Measurements from ENCODE around the gene NEMF.
"Not testable (repeated sequence)": the region's sequence is repeated elsewhere in the genome, so short reads cannot be mapped to it uniquely, and the experiment has no call there.

NEMF gene

DNA sequence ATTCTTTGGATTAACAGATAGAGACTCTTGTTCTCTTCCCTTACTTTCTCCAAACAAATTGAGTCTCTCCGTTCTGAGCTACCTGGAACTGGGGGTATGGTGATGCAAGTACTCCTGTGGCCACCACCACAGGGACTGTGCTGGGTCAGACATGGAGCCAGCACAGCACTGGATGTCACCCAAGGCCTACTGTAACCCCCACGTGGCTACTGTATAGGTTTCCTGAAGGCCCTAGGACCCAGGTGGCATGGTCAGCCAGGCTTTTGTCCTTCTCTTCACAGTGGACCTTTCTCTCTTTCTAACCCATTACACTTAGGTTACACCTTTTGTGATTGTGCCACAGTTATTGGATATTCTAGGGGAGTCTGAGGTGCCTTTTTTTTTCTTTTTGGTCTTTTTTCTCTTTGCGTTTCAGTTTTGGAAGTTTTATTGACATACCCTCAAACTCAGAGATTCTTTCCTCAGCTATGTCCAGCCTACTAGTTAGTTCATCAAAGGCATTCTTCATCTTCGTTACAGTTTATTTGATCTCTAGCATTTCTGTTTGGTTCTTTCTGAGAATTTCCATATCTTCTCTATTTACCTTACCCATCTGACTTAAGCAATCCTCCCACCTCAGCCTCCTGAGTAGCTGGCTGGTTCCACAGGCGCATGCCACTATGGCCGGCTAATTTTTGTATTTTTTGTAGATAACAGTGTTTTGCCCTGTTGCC, 90.6 kb downstream of the NEMF start:
- TF ChIP-seq, protein P1, sequence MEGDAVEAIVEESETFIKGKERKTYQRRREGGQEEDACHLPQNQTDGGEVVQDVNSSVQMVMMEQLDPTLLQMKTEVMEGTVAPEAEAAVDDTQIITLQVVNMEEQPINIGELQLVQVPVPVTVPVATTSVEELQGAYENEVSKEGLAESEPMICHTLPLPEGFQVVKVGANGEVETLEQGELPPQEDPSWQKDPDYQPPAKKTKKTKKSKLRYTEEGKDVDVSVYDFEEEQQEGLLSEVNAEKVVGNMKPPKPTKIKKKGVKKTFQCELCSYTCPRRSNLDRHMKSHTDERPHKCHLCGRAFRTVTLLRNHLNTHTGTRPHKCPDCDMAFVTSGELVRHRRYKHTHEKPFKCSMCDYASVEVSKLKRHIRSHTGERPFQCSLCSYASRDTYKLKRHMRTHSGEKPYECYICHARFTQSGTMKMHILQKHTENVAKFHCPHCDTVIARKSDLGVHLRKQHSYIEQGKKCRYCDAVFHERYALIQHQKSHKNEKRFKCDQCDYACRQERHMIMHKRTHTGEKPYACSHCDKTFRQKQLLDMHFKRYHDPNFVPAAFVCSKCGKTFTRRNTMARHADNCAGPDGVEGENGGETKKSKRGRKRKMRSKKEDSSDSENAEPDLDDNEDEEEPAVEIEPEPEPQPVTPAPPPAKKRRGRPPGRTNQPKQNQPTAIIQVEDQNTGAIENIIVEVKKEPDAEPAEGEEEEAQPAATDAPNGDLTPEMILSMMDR (IDR thresholded peaks at IDR 0.05; ENCODE audit: borderline replicate concordance, insufficient read depth, low read depth, low read length) = no peak
- no peak overlapping the region for H3K4me3 ChIP-seq (ENCODE audit: low read depth, low read length)

DNA sequence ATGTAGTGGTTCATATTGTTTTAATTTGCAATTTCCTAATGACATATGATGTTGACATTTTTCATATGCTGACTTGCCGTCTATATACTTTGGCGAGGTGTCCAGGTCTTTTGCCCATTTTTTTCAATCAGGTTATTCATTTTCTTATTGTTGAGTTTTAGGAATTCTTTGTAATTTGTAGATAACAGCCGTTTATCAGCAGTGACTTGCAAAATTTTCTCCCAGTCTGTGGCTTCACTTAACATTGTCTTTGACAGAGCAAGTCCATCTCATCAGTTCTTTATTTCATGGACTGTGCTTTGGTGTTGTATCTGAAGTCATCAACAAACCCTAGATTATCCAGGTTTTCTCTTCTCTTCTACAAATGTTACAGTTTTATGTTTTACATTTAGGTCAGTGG, 97.2 kb downstream of the NEMF start:
- TF ChIP-seq, protein P1 (IDR thresholded peaks at IDR 0.05; ENCODE audit: borderline replicate concordance, insufficient read depth, low read depth, low read length) = no peak

DNA sequence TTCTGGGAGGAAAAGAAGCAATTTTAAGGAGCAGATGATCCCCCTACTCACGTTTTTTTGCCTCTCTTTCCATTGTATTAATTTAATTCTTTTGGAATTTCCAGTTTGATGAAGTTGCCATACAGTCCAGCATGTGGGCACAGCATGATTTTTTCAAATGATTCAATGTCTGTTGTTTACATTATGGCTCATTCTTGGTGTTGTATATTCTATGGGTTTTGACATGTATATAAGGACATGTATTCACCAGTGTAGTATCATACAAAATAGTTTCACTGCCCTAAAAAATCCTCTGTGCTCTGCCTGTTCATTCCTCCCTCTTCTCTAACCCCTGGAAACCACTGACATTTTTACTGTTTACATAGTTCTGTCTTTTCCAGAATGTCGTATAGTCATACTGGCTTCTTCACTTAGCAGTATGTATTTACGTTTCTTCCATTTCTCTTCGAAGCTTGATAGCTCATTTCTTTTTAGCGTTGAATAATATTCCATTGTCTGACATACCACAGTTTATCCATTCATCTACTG, 98.0 kb downstream of the NEMF start:
- TF ChIP-seq, protein P1 (IDR thresholded peaks at IDR 0.05; ENCODE audit: borderline replicate concordance, insufficient read depth, low read depth, low read length) = no peak
- no peak overlapping the region for H3K4me3 ChIP-seq (ENCODE audit: low read depth, low read length)

More for the DNA sequence above, 97.2 kb downstream of the NEMF start:
- H3K4me3 ChIP-seq (ENCODE audit: low read depth, low read length) = no peak overlapping the region

DNA sequence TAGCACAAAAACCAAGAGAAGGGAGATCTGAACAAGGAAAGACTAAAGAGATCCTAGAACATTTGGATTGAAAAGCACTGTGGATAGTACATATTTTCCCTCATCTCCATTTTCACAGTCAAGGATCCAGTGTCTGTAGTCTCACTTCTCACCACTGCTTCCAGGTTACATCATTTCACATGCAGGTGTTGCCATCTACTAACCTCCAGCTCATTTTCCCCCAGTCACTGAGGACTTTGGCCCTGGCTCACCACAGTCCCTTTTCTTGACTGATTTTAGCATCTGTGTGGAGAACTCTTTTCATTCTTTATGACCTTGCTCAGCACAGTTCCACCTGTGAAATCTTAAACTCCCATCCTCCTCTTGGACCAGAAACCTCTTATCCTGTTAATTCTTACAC, 106.1 kb downstream of the NEMF start:
- not testable (repeated sequence) for H3K4me3 ChIP-seq (ENCODE audit: low read depth, low read length)

DNA sequence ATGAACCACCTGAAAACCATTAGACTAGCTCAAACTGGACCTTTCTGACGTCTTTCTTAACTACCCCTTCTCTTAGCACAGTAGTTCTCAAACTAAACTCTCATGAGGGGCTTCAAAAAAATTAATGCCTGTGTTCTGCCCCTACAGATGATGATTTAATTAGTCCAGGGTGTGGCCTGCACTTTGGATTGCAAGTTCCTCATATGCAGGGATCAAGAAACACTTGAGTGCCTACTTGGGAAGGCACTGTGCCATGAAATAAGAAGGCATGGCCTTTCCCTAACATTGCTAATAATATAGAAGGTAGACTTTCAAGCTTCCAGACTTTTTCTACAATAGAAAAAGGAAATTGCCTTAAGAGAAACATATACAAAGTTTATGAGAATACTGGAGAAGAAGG, 107.4 kb downstream of the NEMF start:
- H3K4me3 ChIP-seq (ENCODE audit: low read depth, low read length) = no peak overlapping the region
- TF ChIP-seq, protein P1 (IDR thresholded peaks at IDR 0.05; ENCODE audit: borderline replicate concordance, insufficient read depth, low read depth, low read length) = no peak

DNA sequence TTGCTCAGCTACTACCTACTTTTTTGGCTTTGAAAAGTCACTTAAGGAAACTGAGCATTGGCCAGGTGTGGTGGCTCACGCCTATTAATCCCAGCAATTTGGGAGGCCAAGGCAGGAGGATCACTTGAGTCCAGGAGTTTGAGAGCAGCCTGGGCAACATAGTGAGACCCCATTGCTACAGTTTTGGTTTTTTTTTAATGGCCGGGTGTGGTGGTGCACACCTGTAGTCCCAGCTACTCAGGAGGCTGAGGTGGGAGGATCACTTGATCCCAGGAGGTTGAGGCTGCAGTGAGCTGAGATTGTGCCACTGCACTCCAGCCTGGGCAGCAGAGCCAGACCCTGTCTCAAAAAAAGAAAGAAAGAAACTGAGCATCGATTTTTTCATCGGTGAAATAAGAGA, 116.9 kb downstream of the NEMF start:
- not testable (repeated sequence) for H3K4me3 ChIP-seq (ENCODE audit: low read depth, low read length)

DNA sequence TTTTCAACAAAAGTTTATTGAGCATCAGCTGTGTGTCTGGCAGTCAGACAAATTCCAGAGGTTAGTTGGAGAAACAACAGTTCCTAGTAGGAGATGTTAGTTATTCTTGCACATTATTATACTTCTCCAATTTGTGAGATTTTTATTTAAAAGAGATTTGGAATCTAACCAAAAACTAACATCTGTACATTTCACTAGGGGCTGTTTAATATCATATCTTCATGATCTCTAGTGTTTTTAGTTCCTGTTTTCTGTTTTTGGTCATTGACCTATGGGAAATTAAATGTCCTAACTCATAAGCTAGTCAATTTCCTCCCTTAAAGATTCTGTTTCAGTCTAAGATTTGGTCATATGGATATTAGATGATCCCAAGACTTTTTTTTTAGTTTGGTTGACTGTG, 118.8 kb downstream of the NEMF start:
- no peak overlapping the region for H3K4me3 ChIP-seq (ENCODE audit: low read depth, low read length)
- TF ChIP-seq, protein P1 (IDR thresholded peaks at IDR 0.05; ENCODE audit: borderline replicate concordance, insufficient read depth, low read depth, low read length) = no peak

DNA sequence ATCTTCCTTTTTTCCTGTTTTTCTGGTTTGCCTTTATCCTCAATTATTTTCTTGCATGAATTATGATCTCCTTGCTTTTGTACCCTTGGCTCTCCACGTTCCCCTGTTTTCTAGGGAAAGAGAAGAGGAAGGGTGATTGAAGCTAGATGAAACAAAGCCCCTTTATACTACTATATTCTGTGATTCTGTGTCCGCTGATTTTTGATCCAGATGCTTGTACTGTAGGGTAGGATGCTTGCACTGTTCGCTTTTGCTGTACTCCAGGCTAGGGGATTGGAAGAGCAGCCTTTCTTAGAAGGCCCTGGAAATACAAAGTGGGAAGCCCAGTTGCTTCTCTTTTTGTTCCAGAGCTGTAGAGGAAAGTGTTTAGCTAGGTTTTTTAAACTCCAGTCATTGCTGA, 119.7 kb downstream of the NEMF start:
- no peak overlapping the region for H3K4me3 ChIP-seq (ENCODE audit: low read depth, low read length)
- TF ChIP-seq, protein P1 (IDR thresholded peaks at IDR 0.05; ENCODE audit: borderline replicate concordance, insufficient read depth, low read depth, low read length) = no peak
